8988T (cell line): Measurements from ENCODE around the gene NETO2.

Source experiments
- DNase-seq: peaks from one replicate; pipeline ENCODE4 v3.0.0; 2011

NETO2 gene

GRCh38 chr16:47043970-47044684, 99.6 kb downstream of the NETO2 start:
- no peak for DNase-seq

GRCh38 chr16:47043200-47043599, 100.5 kb downstream of the NETO2 start:
- no peak for DNase-seq

GRCh38 chr16:47037746-47038458, 105.8 kb downstream of the NETO2 start:
- DNase-seq = peak; percentile 96

GRCh38 chr16:47037396-47037745, 106.4 kb downstream of the NETO2 start:
- DNase-seq = peak; percentile 68

- DNase-seq = no peak
Observed at GRCh38 chr16:47036201-47036600, 107.5 kb downstream of the NETO2 start.

GRCh38 chr16:47035436-47035835, 108.3 kb downstream of the NETO2 start:
- no peak for DNase-seq

- no peak for DNase-seq
Observed at GRCh38 chr16:47034455-47034854, 109.3 kb downstream of the NETO2 start.

GRCh38 chr16:47033176-47033575, 110.6 kb downstream of the NETO2 start:
- DNase-seq = no peak

GRCh38 chr16:47029724-47030123, 114.0 kb downstream of the NETO2 start:
- DNase-seq = no peak

- no peak for DNase-seq
Observed at GRCh38 chr16:47028767-47029377, 114.9 kb downstream of the NETO2 start.
